WTC11 (cell line): ENCODE measurements around the gene ZBTB47.

Source experiments
- CTCF ChIP-seq: fragments of 200-600 bp; IDR thresholded peaks from 2 replicates; pipeline ENCODE4 v1.8.0; 2022; ENCODE audit warnings: antibody characterized with exemption
- TCF7 ChIP-seq: sonication (generic); formaldehyde crosslinking; IDR thresholded peaks from 2 replicates; pipeline ENCODE4 v1.8.0; 2022; ENCODE audit warnings: mild to moderate bottlenecking, low read depth, missing genetic modification reagents, moderate library complexity

GRCh38 chr3:42712688-42713372 is 59.3 kb downstream of the ZBTB47 start:
- no peak for TF ChIP-seq CTCF
- TF ChIP-seq TCF7: no peak
